HG03039 (cell line): ENCODE measurements around the gene UGT2B11.
"Not testable (repeated sequence)": the region's sequence is repeated elsewhere in the genome, so short reads cannot be mapped to it uniquely, and the experiment has no call there.

ENCODE experiments used
- ATAC-seq: cut with Tn5 transposase; IDR thresholded peaks from one replicate; pipeline ENCODE4 v1.9.1; 2021; ENCODE audit warnings: mild to moderate bottlenecking, moderate library complexity; ENCODE audit not compliant: unreplicated experiment

UGT2B11 gene

DNA sequence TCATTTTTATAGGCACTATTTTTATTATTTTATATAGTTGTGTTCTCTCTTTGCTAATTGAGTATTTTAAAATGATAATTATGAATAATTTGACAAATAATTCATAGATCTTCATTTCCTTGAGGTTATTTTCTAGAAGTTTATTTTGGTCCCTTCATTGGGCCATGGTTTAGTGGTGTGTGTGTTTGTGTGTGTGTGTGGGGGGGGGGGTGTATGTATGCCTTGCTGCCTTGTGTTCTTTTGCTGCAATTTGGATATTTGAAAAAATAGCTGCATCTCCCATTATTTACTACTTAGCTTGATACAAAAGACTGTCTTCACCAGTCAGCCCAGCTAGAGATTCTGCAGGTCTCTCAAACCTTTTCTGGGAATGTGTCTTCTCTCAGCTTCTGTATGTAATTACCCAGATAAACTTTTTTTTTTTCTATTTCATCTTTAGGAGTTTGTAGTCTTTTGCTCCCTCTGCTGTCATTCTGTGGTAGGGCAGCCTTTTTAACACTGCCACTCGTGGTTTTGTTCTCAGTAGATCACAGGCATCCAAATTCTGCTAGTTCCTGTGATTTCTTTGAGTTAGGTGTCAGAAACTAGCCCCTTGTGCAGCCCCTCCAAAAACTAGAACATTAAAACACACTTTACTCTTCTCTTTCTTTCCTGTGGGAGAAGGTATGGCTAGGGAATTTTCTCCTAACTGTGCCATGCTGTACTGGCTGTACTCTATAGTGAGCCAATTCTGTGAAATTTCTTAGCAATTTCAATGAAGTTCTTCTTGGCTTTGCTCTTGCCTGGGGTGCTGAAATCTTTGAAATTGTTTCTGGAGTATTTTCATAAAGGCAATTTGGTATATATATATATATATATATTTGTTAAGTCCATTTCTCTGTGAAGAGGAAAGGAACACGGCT lies 44.1 kb downstream of the UGT2B11 start:
- ATAC-seq, result peak; percentile 70

DNA sequence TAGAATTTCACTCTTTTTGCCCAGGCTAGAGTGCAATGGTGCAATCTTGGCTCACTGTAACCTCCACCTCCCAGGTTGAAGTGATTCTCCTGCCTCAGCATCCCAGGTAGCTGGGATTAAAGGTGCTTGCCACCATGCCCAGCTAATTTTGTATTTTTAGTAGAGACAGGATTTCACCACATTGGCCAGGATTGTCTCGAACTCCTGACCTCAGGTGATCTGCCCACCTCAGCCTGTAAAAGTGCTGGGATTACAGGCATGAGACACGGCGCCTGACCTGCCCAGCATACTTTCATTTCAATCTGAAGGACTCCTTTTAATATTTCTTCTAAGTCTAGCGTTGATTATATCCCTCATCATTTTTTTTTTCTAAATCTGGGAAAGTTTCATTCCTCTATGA lies 45.4 kb downstream of the UGT2B11 start:
- not testable (repeated sequence) for ATAC-seq

GRCh38 chr4:69167300-69167699 lies 47.2 kb downstream of the UGT2B11 start:
- ATAC-seq, result no peak

DNA sequence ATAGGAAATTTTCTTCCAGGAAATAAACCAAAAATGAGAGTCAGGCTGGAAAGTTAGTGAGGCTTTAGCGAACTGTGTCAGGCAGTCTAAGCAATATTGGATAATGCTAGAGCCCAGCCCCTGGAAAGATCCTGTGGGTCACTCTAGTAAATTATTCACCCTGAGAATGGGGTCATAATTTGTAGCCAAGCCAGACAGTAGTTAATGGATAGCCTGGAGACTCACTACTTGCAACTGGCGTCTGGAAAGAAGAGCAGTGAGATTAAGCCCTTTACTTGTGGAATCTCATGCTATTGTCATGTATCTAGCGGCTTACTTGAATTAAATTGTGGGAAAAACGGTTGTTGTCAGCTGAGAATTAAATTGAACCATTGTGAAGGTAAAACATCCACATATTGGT lies 48.2 kb downstream of the UGT2B11 start:
- not testable (repeated sequence) for ATAC-seq

- ATAC-seq, result not testable (repeated sequence)
These were observed 48.8 kb downstream of the UGT2B11 start for GRCh38 chr4:69165707-69166106.

GRCh38 chr4:69156913-69157312 lies 57.6 kb downstream of the UGT2B11 start:
- ATAC-seq, result no peak

GRCh38 chr4:69154021-69154420 lies 60.5 kb downstream of the UGT2B11 start:
- no peak for ATAC-seq
